ENCODE measurements around the gene LDAH. TPM values are rescaled to one million over a fixed set of nuclear protein-coding genes. Genes with fewer than 3 reads are reported as not detected.

LDAH gene
- polyA plus RNA-seq, 1 donor: 10.7 TPM

GRCh38 chr2:20771299-20771698, 51.6 kb downstream of the LDAH start:
- no peak for DNase-seq

GRCh38 chr2:20766798-20767644, 55.9 kb downstream of the LDAH start:
- DNase-seq: no peak

DNA sequence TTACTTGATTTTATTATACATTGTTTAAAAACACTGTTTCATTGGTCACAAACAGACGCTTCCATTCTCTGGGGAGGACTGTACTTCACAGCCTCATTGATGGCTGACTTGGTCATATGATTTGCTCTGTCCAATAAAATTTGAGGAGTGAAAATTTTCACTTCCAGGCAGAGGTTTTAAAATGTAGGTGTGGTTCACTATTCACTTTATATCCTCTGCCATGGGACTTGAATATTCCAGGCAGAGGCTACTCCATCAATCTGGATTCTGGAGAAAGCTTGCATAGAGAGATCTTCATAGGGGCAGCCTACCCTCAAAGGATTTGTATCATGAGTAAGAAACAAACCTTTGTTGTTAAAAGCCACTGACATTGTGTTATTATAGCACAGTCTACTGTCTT, 56.7 kb downstream of the LDAH start:
- no peak for DNase-seq

GRCh38 chr2:20762945-20763683, 59.8 kb downstream of the LDAH start:
- DNase-seq: no peak

GRCh38 chr2:20759487-20759886, 63.4 kb downstream of the LDAH start:
- no peak for DNase-seq

DNA sequence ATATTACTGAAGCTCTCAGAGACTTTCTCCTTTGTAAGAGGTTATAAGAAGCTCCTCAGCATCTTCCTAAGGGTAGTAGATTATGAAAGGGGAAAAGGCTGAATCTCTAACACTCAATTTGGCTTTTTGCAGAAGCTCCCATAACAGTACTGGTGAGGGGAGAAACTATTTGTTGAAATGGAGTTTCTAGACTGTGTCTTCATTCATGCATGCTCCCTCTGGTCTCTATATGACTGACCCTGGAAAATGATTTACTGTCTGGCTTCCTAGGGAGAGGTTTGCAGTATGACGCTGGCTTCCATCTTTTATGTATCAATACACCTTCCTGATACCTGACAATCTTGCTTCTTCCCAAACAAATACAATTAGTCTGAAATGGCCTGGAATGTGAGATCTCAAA, 63.9 kb downstream of the LDAH start:
- DNase-seq: no peak

- DNase-seq: no peak
Measured at GRCh38 chr2:20757405-20758090, 65.4 kb downstream of the LDAH start.

GRCh38 chr2:20755132-20755800, 67.6 kb downstream of the LDAH start:
- DNase-seq: no peak

GRCh38 chr2:20752293-20752692, 70.6 kb downstream of the LDAH start:
- no peak for DNase-seq

- DNase-seq: no peak
Measured at GRCh38 chr2:20747317-20747716, 75.6 kb downstream of the LDAH start.

DNA sequence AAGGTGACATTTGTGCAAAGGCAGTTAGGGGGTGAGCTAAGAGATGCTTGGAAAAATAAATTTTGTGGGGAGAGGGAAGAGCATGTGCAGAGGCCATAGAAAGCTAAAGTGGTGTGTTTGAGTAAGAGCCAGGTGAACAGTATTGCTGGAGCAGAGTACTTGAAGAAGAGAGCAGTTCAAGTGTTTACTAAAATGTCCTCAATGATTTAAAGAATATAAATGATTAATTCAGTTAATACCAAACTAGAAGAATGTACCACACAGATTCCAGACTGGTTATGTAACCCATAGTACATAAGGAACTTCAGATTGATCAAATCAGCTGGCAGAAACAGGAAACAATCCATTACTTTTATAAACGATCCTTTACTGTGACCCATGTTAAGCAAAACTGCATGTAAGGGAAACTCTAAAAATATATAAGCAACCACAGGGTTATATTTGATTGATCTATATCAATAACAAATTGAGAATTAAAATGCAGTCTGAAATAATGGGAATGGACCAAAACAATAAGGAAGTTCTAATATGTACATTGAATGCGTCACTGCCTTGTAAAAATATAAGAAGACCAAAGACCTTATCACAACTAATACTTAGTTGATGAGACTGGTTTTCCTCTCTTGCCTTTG, 76.9 kb downstream of the LDAH start:
- no peak for DNase-seq

DNA sequence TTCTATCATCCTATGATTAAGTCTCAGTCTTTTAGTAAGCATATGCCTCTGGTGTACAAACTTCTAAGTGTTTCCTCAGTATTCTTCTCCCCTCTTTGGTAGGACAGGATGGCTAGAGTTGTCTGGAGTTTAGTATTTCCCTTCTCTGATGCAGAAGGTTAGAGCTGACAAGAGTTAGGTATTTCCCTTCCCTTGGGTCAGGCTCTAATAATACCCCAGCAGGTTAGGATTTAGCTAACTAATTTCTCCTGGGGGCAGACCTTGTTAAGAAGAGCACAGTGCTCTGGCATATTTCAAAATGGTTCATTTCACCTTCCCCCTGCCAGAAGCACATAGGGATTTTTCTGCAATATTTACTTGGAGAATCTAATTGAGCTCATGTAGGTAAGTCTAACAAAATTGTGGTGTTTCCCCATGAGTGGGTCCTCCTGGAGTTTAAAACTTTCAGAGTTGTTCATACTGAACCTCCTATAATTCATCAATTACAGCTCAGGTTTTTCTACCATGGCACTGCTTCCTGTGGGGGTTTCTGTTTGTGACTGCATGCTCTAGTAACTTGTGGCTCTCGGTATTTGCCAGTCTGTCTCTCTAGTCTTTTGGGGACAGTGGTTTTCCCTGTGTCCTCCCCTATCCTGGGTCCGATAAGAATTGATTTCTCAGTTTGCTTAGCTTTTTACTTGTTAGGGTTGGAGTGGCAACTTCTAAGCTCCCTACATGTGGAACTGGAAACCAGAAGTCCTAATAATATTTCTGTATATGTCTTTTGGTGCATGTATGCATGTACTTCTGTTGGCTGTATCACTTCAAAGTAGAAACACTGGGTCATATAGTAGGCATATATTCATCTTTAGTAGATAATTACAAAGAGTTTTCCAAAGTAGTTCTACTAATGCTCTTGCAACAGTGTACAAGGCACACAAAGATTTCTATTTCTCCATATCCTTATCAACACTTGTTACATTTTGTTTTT, 78.2 kb downstream of the LDAH start:
- DNase-seq: no peak

- no peak for DNase-seq
Measured at GRCh38 chr2:20738772-20739171, 84.1 kb downstream of the LDAH start.

DNA sequence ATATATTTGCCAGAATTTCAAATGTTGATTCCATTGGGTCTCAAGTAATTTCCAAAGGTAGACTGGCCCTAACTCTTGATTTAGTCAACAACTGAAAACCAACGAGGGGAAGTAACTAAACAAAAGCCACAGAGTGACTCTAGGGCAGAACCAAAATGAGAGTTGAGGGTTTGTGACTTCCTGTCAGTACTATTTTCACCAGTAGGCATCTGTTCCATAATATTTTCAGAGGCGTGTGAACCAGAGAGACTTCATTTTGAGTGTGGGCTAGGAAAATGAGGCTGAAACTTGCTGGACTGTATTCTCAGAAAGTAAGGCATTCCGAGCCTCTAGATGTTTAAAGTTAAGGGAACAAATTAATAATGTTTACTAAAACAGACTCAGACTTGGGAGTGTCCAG, 85.4 kb downstream of the LDAH start:
- no peak for DNase-seq

DNA sequence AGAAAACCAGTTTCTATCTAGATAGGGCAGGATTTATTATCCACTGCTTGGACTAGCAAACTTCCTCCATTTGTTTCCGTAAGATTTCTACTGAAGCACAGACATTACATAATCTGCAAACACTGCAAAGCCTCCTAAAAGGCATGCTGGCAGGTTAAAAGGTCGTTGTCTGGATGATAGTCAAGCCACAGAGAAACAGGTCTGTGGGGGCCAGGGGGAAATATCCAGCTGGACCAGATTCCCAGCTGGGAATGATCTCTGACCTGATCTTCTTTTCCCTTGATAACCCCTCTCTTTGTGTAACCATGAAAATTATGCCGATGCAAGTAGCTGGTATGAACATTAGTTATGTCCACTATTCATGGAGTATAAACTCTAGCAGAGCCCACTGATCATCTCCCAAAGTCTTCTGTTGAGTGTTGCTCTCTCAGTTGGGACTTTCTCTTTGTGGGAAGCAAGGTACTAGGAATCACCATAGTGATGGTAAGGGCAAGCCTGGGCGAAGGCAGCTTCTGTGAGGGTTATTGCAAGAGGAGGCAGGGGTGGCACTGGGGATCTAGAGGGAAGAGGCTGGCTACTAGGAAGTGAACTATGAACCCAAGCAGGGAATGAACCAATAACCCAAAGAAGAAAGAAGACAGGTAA, 94.7 kb downstream of the LDAH start:
- peak; percentile 1 for DNase-seq

GRCh38 chr2:20726913-20727312, 96.0 kb downstream of the LDAH start:
- DNase-seq: no peak

GRCh38 chr2:20725782-20726181, 97.1 kb downstream of the LDAH start:
- DNase-seq: no peak

DNA sequence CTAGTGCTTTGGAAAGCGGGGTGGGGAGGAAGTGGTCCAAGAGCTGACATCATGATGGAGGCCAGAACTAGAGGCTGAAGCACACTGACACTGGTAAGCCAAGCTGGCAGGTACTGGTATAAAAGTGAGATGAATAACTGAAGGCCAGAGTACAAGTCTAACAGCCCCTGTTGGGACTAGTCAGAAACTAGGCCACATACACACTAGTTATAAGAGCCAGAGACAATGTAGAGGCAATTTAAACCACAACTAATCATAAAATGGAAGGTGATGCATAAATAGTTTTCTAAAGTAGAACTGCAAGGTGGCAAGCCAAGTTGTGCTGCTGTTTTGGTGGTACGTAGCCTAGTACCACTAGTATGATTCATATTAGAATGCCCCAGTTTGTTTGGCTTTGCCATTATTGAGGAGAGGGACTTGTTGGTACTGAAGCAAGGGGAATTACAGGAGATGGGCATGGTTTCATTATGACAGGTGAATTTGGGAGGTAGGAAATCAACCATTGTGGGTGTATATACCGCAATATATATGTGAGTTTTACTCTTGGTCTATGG, 98.3 kb downstream of the LDAH start:
- no peak for DNase-seq

DNA sequence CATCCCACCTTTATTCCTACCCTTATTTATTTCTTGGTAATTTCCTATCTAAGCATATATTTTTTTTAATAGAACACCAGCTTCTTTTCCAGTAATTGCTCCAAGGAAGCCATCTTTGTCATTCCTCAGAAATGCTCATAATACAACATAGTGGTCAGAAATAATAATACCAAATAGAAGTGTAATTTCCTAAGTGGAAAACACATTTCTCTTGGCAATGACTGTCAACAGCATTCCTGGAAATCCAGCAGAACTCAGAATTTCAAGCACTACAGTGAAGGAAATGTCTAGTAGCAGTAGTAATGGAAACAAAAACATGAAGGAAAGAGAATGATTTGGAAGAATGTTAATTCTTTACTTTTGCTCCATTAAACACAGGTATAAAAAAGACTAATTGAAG, 99.4 kb downstream of the LDAH start:
- DNase-seq: no peak

DNA sequence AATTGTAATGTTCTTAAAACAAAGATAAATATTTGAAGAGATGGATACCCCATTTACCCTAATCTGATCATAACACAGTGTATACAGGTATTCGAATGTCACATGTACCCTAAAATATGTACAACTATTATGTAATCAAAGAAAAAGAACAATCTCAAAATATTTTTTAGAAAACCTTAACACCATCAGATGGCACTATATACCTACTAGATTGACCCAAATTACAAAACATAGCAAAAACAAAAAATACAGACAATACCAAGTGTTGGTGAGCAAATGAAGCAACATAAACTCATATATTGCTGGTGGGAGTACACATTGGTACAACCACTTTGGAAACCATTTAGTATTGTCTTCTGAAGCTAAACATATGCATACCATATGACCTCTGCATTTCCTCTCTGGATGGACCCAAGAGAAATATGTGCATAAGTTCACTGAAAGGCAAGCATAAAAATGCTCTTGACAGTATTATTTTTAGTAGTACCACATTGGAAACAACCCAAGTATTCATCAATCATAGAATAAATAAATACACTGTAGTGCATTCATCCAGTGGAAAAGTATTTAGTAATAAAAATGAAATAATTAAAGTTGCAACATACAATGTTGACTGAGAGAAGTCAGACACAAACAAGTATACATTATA, 100.2 kb downstream of the LDAH start:
- DNase-seq: no peak

Measured in hindlimb muscle (tissue), 1 donor.